ENCODE measurements around the gene SRP14.
"Not testable (repeated sequence)": the region's sequence is repeated elsewhere in the genome, so short reads cannot be mapped to it uniquely, and the experiment has no call there.

SRP14 gene

GRCh38 chr15:40048926-40049475 is 10.0 kb upstream of the SRP14 start:
- DNase-seq = no peak

DNA sequence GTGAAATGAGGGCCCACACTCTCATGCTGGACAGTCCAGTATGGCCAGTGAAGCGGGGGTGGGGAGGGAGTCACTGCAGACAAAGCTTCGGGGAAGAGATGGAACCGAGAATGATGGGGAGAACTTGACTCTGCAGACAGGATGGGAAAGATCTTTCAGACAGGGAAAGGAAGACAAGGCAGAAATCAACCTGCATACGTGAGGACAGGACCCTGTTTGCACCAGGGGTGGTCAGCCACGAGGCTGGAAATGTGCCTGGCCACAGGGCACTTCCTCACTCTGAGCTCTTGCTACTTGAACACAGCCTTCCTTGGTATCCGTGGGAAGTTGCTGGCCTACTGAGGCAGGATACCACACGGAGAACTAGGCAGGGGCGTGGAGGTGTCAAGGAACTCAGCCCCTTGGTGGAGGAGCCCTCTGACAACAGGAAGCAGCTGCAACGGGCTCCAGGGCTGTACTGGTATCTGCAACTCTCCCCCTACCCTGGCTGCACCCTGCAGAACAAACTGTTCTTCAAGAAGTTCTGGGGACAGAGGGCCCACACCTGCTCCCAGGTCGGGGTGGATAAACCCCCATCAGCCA is 9.3 kb upstream of the SRP14 start:
- no peak for DNase-seq

DNA sequence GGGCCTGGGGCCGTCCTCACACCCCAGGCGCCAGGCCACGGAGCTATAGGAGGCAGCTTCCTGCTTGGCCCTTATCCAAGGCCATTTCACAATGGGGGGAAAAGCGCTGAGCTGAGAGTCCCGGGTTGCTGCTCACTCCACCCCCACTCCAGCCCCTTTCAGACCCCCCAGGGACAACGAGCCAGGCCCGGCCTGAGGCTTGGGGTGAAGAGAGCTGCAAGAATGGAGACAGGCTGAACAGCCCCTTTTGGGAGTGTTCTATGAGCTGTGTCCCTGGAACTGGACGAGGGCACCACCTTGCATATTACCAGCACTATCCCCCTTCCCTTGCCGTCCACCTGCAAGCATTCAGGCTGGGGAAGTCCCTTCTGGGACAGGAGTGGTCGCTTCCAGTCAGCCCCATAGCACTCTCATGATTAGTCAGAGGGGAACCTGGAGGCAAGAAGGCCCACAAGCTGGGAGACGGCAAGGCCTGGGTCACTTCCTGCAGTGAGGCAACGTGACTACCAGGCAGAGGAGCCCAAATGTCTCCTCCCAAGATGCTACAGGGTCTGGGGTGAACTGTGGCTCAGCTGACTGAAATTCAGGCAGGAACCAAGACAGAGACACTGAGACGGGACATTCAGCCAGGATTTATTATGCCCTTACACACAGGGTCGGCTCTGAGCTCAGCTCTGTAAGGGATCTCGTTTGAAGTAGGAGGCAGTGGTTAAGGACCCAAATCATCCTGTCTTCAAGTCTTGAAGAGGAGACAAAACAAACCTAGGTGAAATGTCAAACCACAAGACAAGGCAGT is 8.6 kb upstream of the SRP14 start:
- peak; percentile 36 for DNase-seq

DNA sequence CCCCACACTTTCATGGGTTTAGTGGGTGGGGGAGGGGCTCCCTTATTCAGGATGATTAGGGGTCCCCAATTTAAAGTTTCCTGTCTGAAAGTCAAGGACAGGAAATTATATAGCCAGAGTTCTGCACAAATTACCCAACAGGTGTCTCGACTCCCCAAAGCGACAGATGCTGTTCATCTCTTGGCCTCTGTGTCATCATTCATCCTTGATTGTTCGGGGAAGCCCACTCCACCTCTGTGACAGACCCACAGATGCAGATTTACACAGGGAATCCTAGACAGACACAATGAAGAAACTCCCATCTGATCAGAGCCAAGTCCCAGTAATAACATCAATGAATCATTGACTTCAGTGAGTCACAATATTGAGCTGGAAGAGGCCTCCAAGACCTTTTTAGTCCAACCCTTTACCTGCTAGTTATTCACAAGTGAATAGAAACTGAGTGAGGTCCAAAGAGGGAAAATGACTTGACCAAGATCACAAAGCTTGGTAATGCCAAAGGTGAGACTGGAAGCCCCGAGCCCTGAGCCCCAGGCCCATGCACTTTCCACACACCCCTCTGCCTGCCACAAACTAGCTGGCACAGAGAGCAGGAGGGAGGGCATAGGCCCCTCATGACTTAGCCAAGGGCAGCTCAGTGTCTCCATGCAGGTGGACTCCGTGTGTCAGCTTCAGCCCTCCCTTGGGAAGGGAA is 7.9 kb upstream of the SRP14 start:
- DNase-seq = no peak

GRCh38 chr15:40045572-40046217 is 6.7 kb upstream of the SRP14 start:
- no peak for DNase-seq

DNA sequence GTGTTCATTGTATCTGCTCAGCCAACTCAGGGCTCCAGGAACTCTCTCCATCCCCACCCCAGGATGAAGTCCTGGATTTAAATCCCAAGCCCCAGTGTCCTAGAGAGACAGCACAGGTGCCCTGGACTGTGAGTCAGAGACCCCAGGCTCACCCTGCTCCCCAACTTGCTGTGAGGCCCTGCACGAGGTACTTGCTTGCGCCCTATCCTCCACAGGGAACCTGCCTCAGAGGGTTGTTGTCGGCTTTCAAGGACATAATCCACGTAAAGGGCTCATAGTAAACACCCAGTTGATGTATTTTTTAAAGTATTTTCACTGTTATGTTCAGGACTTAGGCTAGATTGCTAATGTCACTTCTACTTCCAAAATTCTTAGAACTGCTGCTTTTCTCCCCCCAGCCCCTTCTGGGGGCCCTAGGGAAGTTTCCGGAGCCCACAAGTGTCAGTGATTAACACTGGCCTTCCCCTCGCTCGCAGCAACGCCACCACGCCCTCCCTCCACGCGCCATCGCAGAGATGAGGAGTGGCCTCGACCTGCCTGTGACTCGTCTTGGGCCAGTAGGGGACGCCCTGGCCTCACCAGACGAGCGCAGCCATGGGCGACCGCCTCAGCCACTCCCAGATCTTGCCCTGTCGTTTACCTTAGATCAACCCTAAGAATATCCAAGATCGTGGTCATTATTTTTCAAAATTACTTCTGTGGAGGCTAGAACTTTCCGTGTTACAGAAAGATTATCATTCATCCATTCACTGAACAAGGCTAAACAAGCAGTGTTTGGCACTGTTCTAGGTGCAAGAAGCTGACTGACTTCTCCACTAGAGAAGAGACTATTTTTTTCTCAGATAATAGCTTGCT is 6.0 kb upstream of the SRP14 start:
- peak; percentile 70 for DNase-seq

- no peak for DNase-seq
Measured at GRCh38 chr15:40043927-40044716, 5.1 kb upstream of the SRP14 start.

DNA sequence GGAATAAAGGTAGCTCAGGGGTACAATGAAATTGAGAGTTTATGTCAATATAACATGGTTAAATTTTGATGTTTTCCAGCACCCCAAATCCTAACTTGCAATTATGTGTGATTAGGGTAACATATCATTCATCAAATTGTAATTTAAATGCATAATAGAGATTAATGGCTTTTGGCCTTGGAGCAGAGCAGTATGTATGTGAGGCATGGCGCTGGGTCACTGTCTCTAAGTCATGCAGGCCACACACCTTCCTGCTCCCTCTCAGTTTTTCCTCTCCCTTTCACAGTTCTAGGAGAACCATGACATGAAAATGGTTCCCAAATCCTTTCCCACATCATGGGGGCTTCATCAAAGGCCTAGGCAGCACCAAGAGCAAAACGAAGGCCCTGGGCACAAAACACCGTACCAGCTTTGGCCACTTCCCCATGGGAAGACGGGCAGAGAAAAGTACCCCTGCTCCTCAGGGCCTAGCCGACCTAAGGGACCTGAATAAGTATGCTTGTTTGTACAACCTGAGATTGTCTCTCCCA is 3.9 kb upstream of the SRP14 start:
- DNase-seq = no peak

GRCh38 chr15:40040770-40041169 is 1.8 kb upstream of the SRP14 start:
- no peak for DNase-seq

- no peak for DNase-seq
Measured at GRCh38 chr15:40040293-40040635, 1.3 kb upstream of the SRP14 start.

- no peak for DNase-seq
Measured at GRCh38 chr15:40038275-40038637, 725 bp downstream of the SRP14 start.

DNA sequence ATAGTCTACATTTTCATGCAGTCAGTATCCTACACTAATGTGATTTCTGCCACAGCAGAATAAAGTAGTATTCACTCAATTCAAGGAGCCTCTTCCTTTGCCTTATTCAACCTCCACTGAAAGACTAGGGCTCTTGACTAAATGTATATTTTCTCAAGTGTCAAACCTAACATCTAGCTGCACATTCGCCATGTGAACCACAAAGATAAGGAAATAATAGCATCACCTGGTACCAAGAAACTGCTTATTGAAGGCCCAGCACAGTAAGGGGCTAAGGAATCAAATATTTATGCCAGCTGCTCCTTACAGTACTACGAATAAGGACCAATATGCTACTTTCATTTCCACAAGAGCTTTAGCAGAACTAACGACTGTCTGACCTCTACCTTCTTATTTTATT is 1.3 kb downstream of the SRP14 start:
- no peak for DNase-seq

DNA sequence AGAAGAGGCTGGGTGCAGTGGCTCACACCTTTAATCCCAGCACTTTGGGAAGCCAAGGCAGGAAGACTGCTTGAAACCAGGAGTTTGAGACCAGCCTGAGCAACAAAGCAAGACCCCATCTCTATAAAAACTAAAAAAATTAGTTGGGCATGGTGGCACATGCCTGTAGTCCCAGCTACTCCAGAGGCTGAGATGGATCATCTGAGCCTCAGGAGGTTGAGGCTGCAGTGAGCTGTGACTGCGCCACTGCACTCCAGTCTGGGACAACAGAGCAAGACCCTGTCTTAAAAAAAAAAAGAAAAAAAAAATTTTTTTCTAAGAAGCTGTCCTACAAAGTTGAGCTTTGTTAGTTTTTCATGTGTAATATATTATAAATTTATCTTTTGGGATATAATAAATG is 3.8 kb downstream of the SRP14 start:
- not testable (repeated sequence) for DNase-seq

DNA sequence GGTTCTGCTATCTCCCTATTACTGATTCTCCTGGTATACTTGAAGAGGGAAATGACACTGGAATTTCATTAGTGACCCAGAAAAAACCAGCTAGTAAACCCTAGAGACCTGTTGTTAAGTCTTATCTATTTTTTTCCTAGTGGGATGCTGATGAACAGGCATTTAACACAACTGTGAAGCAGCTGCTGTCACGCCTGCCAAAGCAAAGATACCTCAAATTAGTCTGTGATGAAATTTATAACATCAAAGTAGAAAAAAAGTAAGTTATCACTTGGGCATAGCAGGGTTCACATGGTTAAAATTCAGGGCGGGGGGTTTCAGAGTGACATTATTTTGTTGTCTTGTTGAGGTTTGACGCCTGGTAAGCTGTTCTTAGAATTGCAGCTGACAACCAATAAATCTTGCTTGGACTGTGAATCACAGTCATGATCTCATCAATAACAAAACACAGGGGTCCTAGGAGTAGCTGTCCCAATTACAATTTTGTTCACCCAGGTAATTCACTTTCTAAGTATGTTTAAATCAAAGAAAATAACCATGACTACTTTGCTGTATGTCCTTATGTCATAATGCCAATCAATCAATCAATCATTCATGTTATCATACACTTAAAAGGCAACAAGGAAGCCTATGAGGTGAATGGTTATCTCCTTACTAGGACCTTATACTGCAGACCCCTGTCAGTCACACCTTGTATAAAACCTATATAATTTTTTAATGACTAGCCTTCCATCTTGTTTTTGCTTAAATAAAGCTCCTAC is 4.6 kb downstream of the SRP14 start:
- no peak for DNase-seq

- no peak for DNase-seq
Measured at GRCh38 chr15:40032125-40032839, 6.7 kb downstream of the SRP14 start.

DNA sequence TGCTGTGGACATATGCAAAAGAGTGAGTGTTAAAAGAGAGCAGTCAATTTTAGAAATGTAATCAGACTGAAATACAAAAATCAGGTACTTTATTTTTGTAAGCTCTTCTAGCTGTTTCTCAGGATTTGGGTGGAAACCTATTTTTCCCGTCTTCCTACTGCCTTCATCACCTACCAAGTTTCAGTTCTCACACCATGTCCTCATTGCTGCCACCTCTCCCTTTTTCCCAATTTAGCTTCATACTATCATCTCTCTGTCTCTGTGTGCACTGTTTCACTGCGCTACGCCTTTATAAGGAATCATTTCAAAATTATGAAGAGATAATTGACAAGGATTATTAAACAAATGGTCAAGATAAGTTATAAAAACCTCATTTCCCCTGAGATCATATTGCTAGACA is 7.7 kb downstream of the SRP14 start:
- DNase-seq = no peak

GRCh38 chr15:40029979-40030893 is 8.7 kb downstream of the SRP14 start:
- DNase-seq = no peak

DNA sequence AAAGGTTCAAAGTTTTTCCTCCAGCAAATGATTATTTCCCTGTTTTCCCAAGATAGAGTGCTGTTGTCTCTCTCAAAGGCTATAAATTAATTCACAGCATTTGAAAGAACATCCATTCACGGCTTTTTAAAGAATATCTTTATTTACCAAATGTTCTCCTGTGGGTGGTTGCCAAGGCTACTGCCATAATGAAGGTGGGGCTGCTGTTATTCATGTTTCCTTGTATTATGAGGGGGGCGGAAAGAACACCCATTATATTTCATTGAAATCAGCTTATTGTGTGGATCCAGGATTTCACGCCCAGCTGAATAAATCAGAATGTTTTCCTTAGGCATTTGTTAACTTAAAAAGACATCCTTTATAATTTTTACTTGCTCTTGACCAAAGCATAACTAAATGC is 10.1 kb downstream of the SRP14 start:
- DNase-seq = no peak

DNA sequence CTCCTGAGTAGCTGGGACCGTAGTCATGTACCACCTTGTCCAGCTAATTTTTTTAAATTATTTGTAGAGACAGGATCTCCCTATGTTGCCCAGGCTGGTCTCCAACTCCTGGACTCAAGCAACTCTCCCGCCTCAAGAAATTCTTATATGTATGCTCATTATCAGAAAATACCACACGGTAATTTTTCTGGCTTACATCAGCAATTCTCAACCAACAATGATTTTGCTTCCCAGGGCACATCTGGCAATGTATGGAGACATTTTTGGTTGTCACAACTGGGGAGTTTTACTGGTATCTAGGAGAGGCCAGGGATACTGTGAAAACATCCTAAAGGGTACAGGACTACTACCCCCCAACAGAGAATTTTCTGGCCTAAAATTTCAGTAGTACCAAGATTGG is 10.8 kb downstream of the SRP14 start:
- DNase-seq = no peak

Measured in activated CD4-positive, alpha-beta T cell treated with anti-CD3 and anti-CD28 coated beads for 1 hour (primary cell).